Putamen (tissue), 1 donor: ENCODE data around the gene IFNA13.
A peak's percentile ranks its signal among the peaks of the same experiment; 100 is the strongest.

Source experiments
- DNase-seq: peaks from one replicate; pipeline ENCODE4 v3.0.0-alpha.2; 2016; ENCODE audit warnings: low spot score

IFNA13 gene

GRCh38 chr9:21357479-21358460, 10.1 kb downstream of the IFNA13 start:
- no peak for DNase-seq

DNA sequence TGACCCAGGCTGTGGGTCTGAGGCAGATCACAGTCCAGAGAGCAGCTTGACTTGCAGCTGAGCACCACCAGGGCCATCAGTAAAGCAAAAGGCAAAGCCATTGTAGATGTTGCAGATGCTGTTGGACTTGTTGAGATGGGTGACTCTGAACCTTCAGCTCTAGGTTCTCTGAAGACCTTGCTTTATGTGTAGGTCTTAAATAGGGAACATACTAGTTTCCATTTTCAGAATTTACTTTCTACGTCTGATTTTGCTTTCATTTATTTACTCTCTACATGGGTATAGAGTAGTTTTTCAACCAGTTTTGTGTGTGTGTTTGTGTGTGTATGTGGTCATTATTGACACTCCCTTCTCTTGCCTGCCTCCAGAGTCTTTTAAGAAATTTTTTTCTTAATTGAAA, 17.1 kb downstream of the IFNA13 start, which contains the start of gene IFNA6:
Gene IFNA6 (minus strand): TSS at position 101 of the 400 bp plus-strand sequence. CDS start 0 bp downstream, at position 101.
- DNase-seq: no peak

- DNase-seq: no peak
These were observed 19.4 kb downstream of the IFNA13 start for GRCh38 chr9:21348430-21348970.

GRCh38 chr9:21340735-21341134, 27.1 kb downstream of the IFNA13 start:
- DNase-seq: no peak

DNA sequence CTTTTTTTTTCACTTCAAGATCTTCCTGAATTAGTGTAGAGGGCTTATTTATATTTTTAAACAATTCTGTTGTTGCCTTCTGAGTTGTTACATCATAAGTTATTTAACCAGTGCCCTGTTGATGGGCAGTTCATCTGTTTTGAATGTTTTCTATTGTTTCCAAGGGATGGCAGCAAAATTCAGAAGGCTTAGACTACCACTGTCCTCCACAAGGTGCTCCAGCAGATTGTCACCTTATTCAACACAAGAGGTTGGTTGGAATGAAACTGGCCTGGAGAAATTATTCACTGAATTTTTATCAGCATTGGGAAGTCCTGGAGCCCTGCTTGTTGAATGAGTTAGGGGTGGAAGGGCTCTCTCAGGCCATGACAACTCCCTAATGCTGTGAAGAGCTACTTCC, 31.4 kb downstream of the IFNA13 start:
- no peak for DNase-seq

DNA sequence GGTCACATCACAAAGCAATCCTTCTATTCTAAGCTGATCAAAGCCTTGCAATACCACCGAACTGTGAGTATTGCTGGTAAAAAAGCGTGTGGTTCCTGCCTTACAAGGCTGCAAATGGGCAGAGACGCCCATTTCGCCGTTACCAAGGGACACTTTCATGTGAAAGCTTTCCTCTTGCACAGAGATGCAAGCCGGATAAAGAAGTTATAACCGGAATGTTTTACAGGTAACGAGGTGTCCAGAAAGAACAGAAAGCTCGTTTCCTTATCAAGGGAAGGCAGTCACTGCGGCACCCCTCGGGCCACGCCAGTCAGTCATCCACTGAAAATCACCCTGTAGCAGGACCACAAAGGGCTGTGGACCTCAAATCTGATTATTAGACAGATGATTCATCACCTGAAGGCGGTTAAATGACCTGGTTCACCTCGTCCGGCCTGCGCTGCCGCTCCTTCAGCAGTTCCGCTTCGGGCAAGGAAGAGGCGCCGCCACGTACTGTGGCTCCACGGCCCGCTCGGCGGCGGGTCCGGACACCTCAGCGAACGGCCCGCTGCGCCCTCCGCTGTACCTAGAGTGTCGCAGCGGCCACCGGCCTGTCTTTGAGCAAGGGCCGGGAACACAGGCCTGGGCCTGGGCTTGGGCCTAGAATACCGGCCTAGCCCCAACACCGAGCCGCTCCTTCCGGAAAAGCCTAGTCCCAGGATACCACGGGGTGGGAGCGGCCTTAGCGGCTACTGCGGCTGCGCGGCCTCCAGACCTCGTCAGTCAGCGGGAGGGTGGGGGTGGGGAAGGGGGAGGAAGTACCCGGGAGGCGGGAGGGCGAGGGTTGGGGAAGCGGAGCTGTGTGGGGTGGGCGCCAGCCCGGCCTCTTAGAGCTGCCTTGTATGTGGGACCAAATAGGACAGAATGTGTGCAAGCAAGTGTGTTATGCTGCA, 32.9 kb downstream of the IFNA13 start, which contains the start of gene KLHL9:
Gene KLHL9 (minus strand): TSS at position 704 of the 932 bp plus-strand sequence. CDS start 545 bp downstream, at position 159.
- peak; percentile 95 for DNase-seq

DNA sequence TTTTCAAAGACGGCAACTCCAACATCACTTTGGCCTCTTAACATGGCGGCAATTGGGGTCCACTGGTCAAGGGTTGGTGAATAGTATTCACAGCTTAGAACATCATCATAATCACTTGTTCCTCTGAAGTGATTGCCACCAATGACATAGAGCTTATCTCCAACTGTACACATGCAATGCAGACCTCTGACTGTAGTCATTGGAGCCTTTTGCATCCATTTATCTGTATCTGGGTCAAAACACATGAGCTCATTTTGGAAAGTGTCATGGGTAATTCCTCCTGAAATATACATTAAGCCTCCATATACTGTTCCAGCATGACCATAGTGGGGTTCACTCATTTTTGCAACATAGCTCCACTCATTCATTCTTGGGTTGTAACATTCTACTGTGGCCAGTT, 34.6 kb downstream of the IFNA13 start:
- DNase-seq: no peak

DNA sequence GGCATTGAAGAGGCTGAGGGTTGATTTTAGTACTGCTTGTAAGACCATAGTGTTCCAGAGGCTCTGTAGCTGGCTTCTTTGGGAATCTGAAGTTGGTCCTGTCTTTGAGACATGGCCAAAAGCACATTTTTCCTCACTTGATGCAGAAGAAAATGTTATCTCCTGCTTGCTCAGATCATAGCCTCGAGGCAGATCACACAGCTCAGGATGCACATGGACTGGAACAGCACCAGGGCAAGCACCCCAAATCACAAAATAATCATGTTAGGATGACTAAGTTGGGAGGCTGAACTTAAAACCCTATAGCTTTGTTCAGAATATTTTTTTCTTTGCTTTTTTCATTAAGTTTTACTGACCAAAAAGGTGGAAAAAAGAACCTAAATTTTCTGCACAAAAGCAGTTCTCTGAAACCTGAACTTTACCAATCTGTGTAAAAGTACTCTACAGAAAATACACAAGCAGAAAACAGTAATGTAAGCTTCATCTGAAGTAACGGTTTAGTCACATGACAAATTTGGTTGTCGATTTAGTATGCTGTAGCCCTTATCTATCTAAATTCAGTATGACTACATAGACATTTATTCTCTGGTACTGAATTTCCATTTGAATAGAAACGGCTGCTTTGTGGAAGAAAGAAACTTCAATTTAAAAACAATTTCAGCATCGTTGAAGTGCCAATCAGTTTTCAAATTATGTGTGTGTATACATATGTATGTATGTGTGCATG, 36.0 kb downstream of the IFNA13 start:
- no peak for DNase-seq

- DNase-seq: peak; percentile 22
These were observed 41.2 kb downstream of the IFNA13 start for GRCh38 chr9:21326526-21327139.

GRCh38 chr9:21324047-21324446, 43.8 kb downstream of the IFNA13 start:
- no peak for DNase-seq

DNA sequence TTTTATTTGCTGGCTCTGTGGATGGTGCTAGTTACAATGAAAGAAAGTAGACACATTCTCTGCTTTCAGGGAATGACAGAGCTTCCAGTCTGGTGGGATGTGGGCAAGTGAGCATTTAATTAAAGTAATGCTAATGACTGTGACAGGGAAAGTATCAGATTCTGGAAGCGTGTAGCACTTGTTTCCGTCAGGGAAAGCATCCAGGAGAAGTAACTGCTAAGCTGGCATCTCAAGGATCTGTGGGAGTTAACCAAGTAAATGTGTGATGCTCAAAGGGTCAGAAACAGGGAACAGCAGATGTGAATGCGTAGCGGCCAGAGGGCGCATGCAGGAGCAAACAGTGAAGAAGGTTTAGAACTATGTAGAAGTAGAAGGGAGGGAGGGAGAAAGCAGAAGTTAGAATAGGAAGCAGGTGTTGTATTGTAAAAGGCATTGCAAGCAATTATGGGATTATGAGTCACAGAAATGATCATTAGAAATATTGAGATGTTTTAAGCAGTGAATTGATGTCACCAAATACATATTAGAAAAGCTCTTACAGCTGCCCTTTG, 44.9 kb downstream of the IFNA13 start:
- no peak for DNase-seq

- DNase-seq: no peak
These were observed 47.4 kb downstream of the IFNA13 start for GRCh38 chr9:21320465-21320864.

DNA sequence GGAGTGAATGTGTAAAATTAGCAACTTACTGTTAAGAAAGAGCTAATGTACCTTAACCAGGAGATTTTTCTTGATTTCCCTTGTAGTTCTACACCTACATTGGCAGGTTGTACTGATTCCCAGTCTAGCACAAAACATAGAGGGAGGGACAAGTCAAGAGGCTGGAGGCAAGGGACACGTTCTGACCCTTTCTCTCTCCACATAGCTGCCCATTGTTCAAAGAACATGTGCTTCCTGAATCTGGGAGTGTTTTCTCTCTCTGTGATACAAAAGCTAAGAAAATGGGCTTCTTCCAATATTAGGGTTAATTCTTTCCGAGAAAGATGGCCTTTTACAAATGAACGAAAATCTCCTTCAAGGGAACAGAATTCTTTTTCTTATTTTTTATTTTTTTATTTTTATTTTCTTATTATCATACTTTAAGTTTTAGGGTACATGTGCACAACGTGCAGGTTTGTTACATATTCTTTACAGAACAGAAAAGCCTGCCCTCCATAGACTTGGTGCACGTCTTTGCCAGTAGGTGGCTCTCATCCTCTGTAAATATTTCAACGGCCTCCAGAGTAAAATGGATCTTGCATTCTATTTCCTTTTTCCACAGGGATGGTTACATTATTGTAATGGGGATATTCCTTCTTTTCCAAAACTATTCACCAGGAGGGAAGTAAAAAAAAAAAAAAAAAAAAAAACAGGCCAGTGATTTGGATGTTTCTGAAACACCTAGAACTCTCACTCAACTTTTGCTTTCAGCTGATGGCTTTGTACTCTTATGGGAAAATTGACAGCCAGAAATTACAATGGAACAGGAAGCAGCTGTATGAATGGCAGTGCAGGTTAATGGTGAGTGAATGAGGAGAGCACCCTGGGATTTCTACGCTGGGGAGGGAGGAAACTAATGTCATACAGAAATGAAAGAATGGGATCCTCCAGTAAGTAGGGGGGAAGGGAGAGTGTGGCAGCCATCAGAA, 49.6 kb downstream of the IFNA13 start:
- peak; percentile 56 for DNase-seq
